GM18517 (cell line): Measurements from ENCODE around the gene RTL5.

ENCODE experiments used
- ATAC-seq: cut with Tn5 transposase; IDR thresholded peaks from one replicate; pipeline ENCODE4 v1.9.1; 2021; ENCODE audit warnings: mild to moderate bottlenecking, moderate library complexity; ENCODE audit not compliant: unreplicated experiment

Gene RTL5

GRCh38 chrX:72079607-72080006 is 52.1 kb downstream of the RTL5 start:
- ATAC-seq: no peak

GRCh38 chrX:72078411-72078810 is 53.3 kb downstream of the RTL5 start:
- ATAC-seq: no peak
